Muscle layer of duodenum (tissue), 2 donors: ENCODE data around the gene LY9.

Source experiments
- H3K27ac ChIP-seq: one replicate; pipeline ENCODE4 v1.7.0; 2013; ENCODE audit warnings: mild to moderate bottlenecking, low read length
- H3K27me3 ChIP-seq: one replicate; pipeline ENCODE4 v1.7.0; 2013; ENCODE audit warnings: low read depth, mild to moderate bottlenecking, control low read depth, low read length
- H3K36me3 ChIP-seq, 2 donors: one replicate each; pipeline ENCODE4 v1.7.0; 2013; ENCODE audit warnings: low read length in 2 of 2, control low read depth in 1 of 2, mild to moderate bottlenecking in 1 of 2; ENCODE audit not compliant: insufficient read depth in 2 of 2, control insufficient read depth in 1 of 2
- H3K4me1 ChIP-seq, 2 donors: one replicate each; pipeline ENCODE4 v1.7.0; 2013; ENCODE audit warnings: low read length in 2 of 2, mild to moderate bottlenecking in 2 of 2, control low read depth in 1 of 2, moderate library complexity in 1 of 2; ENCODE audit not compliant: insufficient read depth in 2 of 2, control insufficient read depth in 1 of 2
- H3K4me3 ChIP-seq, 2 donors: one replicate each; pipeline ENCODE4 v1.7.0; 2013; ENCODE audit warnings: low read length in 2 of 2, low read depth in 1 of 2, mild to moderate bottlenecking in 1 of 2
- H3K9me3 ChIP-seq, 2 donors: one replicate each; pipeline ENCODE4 v1.7.0; 2013; ENCODE audit warnings: low read length in 2 of 2, control low read depth in 1 of 2, mild to moderate bottlenecking in 1 of 2; ENCODE audit not compliant: control insufficient read depth in 1 of 2
- donor health status: healthy.

LY9 gene

GRCh38 chr1:160795951-160796383, at the start of gene LY9:
TSS of gene LY9 (plus strand) at chr1:160796174. CDS start at chr1:160796188, 14 bp downstream.
- no peak within 1 kb of the TSS for H3K4me3 ChIP-seq
- H3K4me1 ChIP-seq: no peaks in the 10 kb centered on the region
- H3K27me3 ChIP-seq: no peaks in the 10 kb centered on the region
- H3K9me3 ChIP-seq: peaks cover 0 to 7% of the 10 kb centered on the region in 2 donors
- H3K27ac ChIP-seq: no peak within 1 kb of the TSS
- no peaks in the 10 kb centered on the region for H3K36me3 ChIP-seq

GRCh38 chr1:160746836-160747500, 49.0 kb upstream of the LY9 start:
- Histone ChIP-seq H3K27ac (no peak overlapping the region), H3K9me3 (no peaks in the 10 kb centered on the region), H3K36me3 (no peaks in the 10 kb centered on the region), H3K27me3 (no peaks in the 10 kb centered on the region), H3K4me3 (no peak overlapping the region), H3K4me1 (no peaks in the 10 kb centered on the region)

- H3K4me1 ChIP-seq: no peaks in the 10 kb centered on the region
- H3K9me3 ChIP-seq: no peaks in the 10 kb centered on the region
- H3K27ac ChIP-seq: no peak overlapping the region
Observed at GRCh38 chr1:160747717-160748116, 48.3 kb upstream of the LY9 start.

GRCh38 chr1:160748181-160748877, 47.6 kb upstream of the LY9 start:
- Histone ChIP-seq H3K4me1 (no peaks in the 10 kb centered on the region), H3K9me3 (no peaks in the 10 kb centered on the region), H3K27me3 (no peaks in the 10 kb centered on the region), H3K27ac (no peak overlapping the region), H3K36me3 (no peaks in the 10 kb centered on the region), H3K4me3 (no peak overlapping the region)

More at GRCh38 chr1:160747717-160748116, 48.3 kb upstream of the LY9 start:
- H3K27me3 ChIP-seq: no peaks in the 10 kb centered on the region
- no peak overlapping the region for H3K4me3 ChIP-seq
- no peaks in the 10 kb centered on the region for H3K36me3 ChIP-seq

- no peaks in the 10 kb centered on the region for H3K9me3 ChIP-seq
- H3K4me1 ChIP-seq: no peaks in the 10 kb centered on the region
- H3K27ac ChIP-seq: no peak overlapping the region
- no peaks in the 10 kb centered on the region for H3K27me3 ChIP-seq
- H3K36me3 ChIP-seq: no peaks in the 10 kb centered on the region
- H3K4me3 ChIP-seq: no peak overlapping the region
Observed at GRCh38 chr1:160748878-160749269, 47.1 kb upstream of the LY9 start.

- no peaks in the 10 kb centered on the region for H3K27me3 ChIP-seq
- H3K4me1 ChIP-seq: no peaks in the 10 kb centered on the region
- H3K27ac ChIP-seq: no peak overlapping the region
- no peak overlapping the region for H3K4me3 ChIP-seq
- H3K36me3 ChIP-seq: no peaks in the 10 kb centered on the region
- H3K9me3 ChIP-seq: no peaks in the 10 kb centered on the region
Observed at GRCh38 chr1:160750608-160751007, 45.4 kb upstream of the LY9 start.

- Histone ChIP-seq H3K9me3 (no peaks in the 10 kb centered on the region), H3K4me1 (no peaks in the 10 kb centered on the region), H3K27me3 (no peaks in the 10 kb centered on the region), H3K4me3 (no peak overlapping the region), H3K36me3 (no peaks in the 10 kb centered on the region), H3K27ac (no peak overlapping the region)
Observed at GRCh38 chr1:160752406-160752805, 43.6 kb upstream of the LY9 start.

- H3K4me1 ChIP-seq: no peaks in the 10 kb centered on the region
Observed at GRCh38 chr1:160752924-160753323, 43.0 kb upstream of the LY9 start.

GRCh38 chr1:160753594-160753993, 42.4 kb upstream of the LY9 start:
- no peak overlapping the region for H3K27ac ChIP-seq
- no peaks in the 10 kb centered on the region for H3K27me3 ChIP-seq
- no peak overlapping the region for H3K4me3 ChIP-seq
- H3K36me3 ChIP-seq: no peaks in the 10 kb centered on the region
- H3K4me1 ChIP-seq: no peaks in the 10 kb centered on the region
- H3K9me3 ChIP-seq: no peaks in the 10 kb centered on the region

More at GRCh38 chr1:160752924-160753323, 43.0 kb upstream of the LY9 start:
- no peaks in the 10 kb centered on the region for H3K36me3 ChIP-seq
- H3K27ac ChIP-seq: no peak overlapping the region
- no peaks in the 10 kb centered on the region for H3K9me3 ChIP-seq
- no peak overlapping the region for H3K4me3 ChIP-seq
- H3K27me3 ChIP-seq: no peaks in the 10 kb centered on the region

- no peaks in the 10 kb centered on the region for H3K27me3 ChIP-seq
- no peaks in the 10 kb centered on the region for H3K4me1 ChIP-seq
- H3K27ac ChIP-seq: no peak overlapping the region
- H3K4me3 ChIP-seq: no peak overlapping the region
- H3K36me3 ChIP-seq: no peaks in the 10 kb centered on the region
- no peaks in the 10 kb centered on the region for H3K9me3 ChIP-seq
Observed at GRCh38 chr1:160755461-160755860, 40.5 kb upstream of the LY9 start.

- H3K4me3 ChIP-seq: no peak overlapping the region
- no peaks in the 10 kb centered on the region for H3K9me3 ChIP-seq
- H3K36me3 ChIP-seq: no peaks in the 10 kb centered on the region
- H3K27ac ChIP-seq: no peak overlapping the region
- no peaks in the 10 kb centered on the region for H3K4me1 ChIP-seq
- H3K27me3 ChIP-seq: no peaks in the 10 kb centered on the region
Observed at GRCh38 chr1:160755911-160756848, 39.8 kb upstream of the LY9 start.
